GM23338 (cell line): ENCODE measurements around the gene ERVV-1. TPM values are rescaled to one million over a fixed set of nuclear protein-coding genes. Genes with fewer than 3 reads are reported as not detected.

Experiments used
- ATAC-seq: fragments of 200-7000 bp; cut with Tn5 transposase; 3 replicates; pipeline ENCODE4 v1.9.1; 2020
- DNase-seq: peaks from one replicate; pipeline ENCODE4 v3.0.0-alpha.2; 2015; ENCODE audit warnings: low spot score
- H2AFZ ChIP-seq: fragments of 200-600 bp; sonication (generic); 2 replicates; pipeline ENCODE4 v1.8.0; 2016; ENCODE audit warnings: antibody characterized with exemption, mild to moderate bottlenecking, moderate library complexity
- H3F3A ChIP-seq: fragments of 200-600 bp; sonication (generic); replicated peaks from 2 replicates; pipeline ENCODE4 v1.8.0; 2017; ENCODE audit warnings: antibody characterized with exemption, mixed run types, low read depth
- H3K27ac ChIP-seq: fragments of 200-600 bp; sonication (generic); 2 replicates; pipeline ENCODE4 v1.6.1; 2016; ENCODE audit warnings: low read depth
- H3K27me3 ChIP-seq: fragments of 200-600 bp; sonication (generic); 2 replicates; pipeline ENCODE4 v1.8.0; 2016; ENCODE audit warnings: mild to moderate bottlenecking, mixed run types, moderate library complexity; ENCODE audit not compliant: insufficient read depth
- H3K36me3 ChIP-seq: fragments of 200-600 bp; sonication (generic); 2 replicates; pipeline ENCODE4 v1.8.0; 2016; ENCODE audit warnings: mild to moderate bottlenecking; ENCODE audit not compliant: insufficient read depth
- H3K4me1 ChIP-seq: fragments of 200-600 bp; sonication (generic); 2 replicates; pipeline ENCODE4 v1.8.0; 2016; ENCODE audit warnings: mild to moderate bottlenecking, moderate library complexity; ENCODE audit not compliant: insufficient read depth
- H3K4me2 ChIP-seq: fragments of 200-600 bp; sonication (generic); 2 replicates; pipeline ENCODE4 v1.7.1; 2017; ENCODE audit warnings: mixed run types
- H3K4me3 ChIP-seq: fragments of 200-600 bp; sonication (generic); 2 replicates; pipeline ENCODE4 v1.6.1; 2016; ENCODE audit warnings: mixed run types
- H3K79me2 ChIP-seq: fragments of 200-600 bp; sonication (generic); replicated peaks from 2 replicates; pipeline ENCODE4 v1.8.0; 2017; ENCODE audit warnings: mild to moderate bottlenecking; ENCODE audit not compliant: insufficient read depth
- H3K9me2 ChIP-seq: fragments of 200-600 bp; sonication (generic); 2 replicates; pipeline ENCODE4 v1.8.0; 2017; ENCODE audit not compliant: insufficient read depth
- H4K20me1 ChIP-seq: fragments of 200-600 bp; sonication (generic); replicated peaks from 2 replicates; pipeline ENCODE4 v1.8.0; 2017; ENCODE audit warnings: mild to moderate bottlenecking; ENCODE audit not compliant: insufficient read depth
- H3K27ac Mint-ChIP-seq: 2 replicates; pipeline ENCODE4 v1.8.0; 2020; ENCODE audit warnings: inconsistent platforms, mild to moderate bottlenecking, moderate library complexity, mixed read lengths
- H3K27me3 Mint-ChIP-seq: 3 replicates; pipeline ENCODE4 v1.8.0; 2022; ENCODE audit warnings: low read depth, mild to moderate bottlenecking, moderate library complexity, mixed read lengths, inconsistent platforms; ENCODE audit not compliant: insufficient read depth, poor library complexity
- H3K36me3 Mint-ChIP-seq: 3 replicates; pipeline ENCODE4 v1.8.0; 2021; ENCODE audit warnings: low read depth, mild to moderate bottlenecking, inconsistent platforms, moderate library complexity, mixed read lengths
- H3K4me1 Mint-ChIP-seq: 3 replicates; pipeline ENCODE4 v1.8.0; 2020; ENCODE audit warnings: mild to moderate bottlenecking, inconsistent platforms, mixed read lengths
- H3K4me3 Mint-ChIP-seq: 3 replicates; pipeline ENCODE4 v1.8.0; 2021; ENCODE audit warnings: moderate library complexity, mild to moderate bottlenecking, inconsistent platforms, mixed read lengths
- H3K9me3 Mint-ChIP-seq: 3 replicates; pipeline ENCODE4 v1.8.0; 2020; ENCODE audit warnings: moderate library complexity, mild to moderate bottlenecking, inconsistent platforms, mixed read lengths
- CREB1 ChIP-seq: fragments of 250-450 bp; sonication (Bioruptor Pico); IDR thresholded peaks from 2 replicates; pipeline ENCODE4 v1.5.0; 2020; ENCODE audit warnings: low read depth, mild to moderate bottlenecking, moderate library complexity
- CTCF ChIP-seq, 2 experiments: fragments of 200-600 bp in 1 of 2; sonication (generic) in 1 of 2; conservative IDR thresholded peaks; 2 replicates each; pipeline versions ENCODE4 v1.5.1 to v1.6.1; 2016 to 2017; ENCODE audit warnings: antibody characterized with exemption in 2 of 2, low read depth in 2 of 2, mild to moderate bottlenecking in 2 of 2, moderate library complexity in 1 of 2
- EZH2 ChIP-seq: fragments of 200-600 bp; sonication (generic); IDR thresholded peaks from one replicate; pipeline ENCODE4 v1.8.0; 2017; ENCODE audit warnings: antibody characterized with exemption, mild to moderate bottlenecking, low read depth; ENCODE audit not compliant: unreplicated experiment
- EZH2phosphoT487 ChIP-seq: fragments of 200-600 bp; sonication (generic); IDR thresholded peaks from one replicate; pipeline ENCODE4 v1.8.1; 2018; ENCODE audit warnings: antibody characterized with exemption; ENCODE audit not compliant: unreplicated experiment
- JUNB ChIP-seq: IDR thresholded peaks from one replicate; pipeline ENCODE4 v1.6.1; 2016; ENCODE audit warnings: antibody characterized with exemption; ENCODE audit not compliant: unreplicated experiment
- NANOG ChIP-seq: IDR thresholded peaks from 2 replicates; pipeline ENCODE4 v1.6.1; 2016; ENCODE audit warnings: antibody characterized with exemption, borderline replicate concordance
- POLR2AphosphoS5 ChIP-seq: IDR thresholded peaks from 2 replicates; pipeline ENCODE4 v1.6.1; 2016; ENCODE audit warnings: antibody characterized with exemption, low read depth
- REST ChIP-seq: IDR thresholded peaks from one replicate; pipeline ENCODE4 v1.6.1; 2018; ENCODE audit warnings: antibody characterized with exemption; ENCODE audit not compliant: unreplicated experiment
- STAT1 ChIP-seq: IDR thresholded peaks from one replicate; pipeline ENCODE4 v1.6.1; 2016; ENCODE audit warnings: antibody characterized with exemption; ENCODE audit not compliant: unreplicated experiment
- ZNF114 ChIP-seq: fragments of 250-450 bp; sonication (Bioruptor Pico); IDR thresholded peaks from 2 replicates; pipeline ENCODE4 v1.5.0; 2020; ENCODE audit warnings: mild to moderate bottlenecking, moderate library complexity
- ZNF331 ChIP-seq: fragments of 250-450 bp; sonication (Bioruptor Pico); IDR thresholded peaks from 2 replicates; pipeline ENCODE4 v1.5.0; 2020; ENCODE audit warnings: low read depth, mild to moderate bottlenecking, moderate library complexity
- ZNF462 ChIP-seq: fragments of 250-450 bp; sonication (Bioruptor Pico); IDR thresholded peaks from 2 replicates; pipeline ENCODE4 v1.5.0; 2020; ENCODE audit warnings: mild to moderate bottlenecking, moderate library complexity
- polyA plus RNA-seq: library from polyadenylated mRNA; unstranded; fragments of >200 nt; fragmentation: Nextera tagmentation; extraction: Ambion mirVana; gene quantifications from 2 replicates; pipeline ENCODE4 v1.2.1, GENCODE V29; 2016
- total RNA-seq: library from RNA; depleted of rRNA; stranded (reverse); fragments of >200 nt; shearing (Covaris generic); gene quantifications from 2 replicates; pipeline ENCODE4 v1.2.3, GENCODE V29; 2014

The ERVV-1 gene
- total and polyA plus RNA-seq, 2 experiments from 2014 or later, result 0.21 to 0.23 TPM

- Histone ChIP-seq H3K4me3 (no peak overlapping the region), H3K27me3 (no peaks in the 10 kb centered on the region), H2AFZ (no peak overlapping the region), H3K27ac (no peak overlapping the region), H3K36me3 (no peaks in the 10 kb centered on the region), H3K9me2 (no peaks in the 10 kb centered on the region), H3F3A (no peaks in the 10 kb centered on the region), H3K4me2 (no peak overlapping the region), H3K4me1 (no peaks in the 10 kb centered on the region), H4K20me1 (no peaks in the 10 kb centered on the region), H3K79me2 (no peaks in the 10 kb centered on the region)
- ATAC-seq (no peak), DNase-seq (no peak)
- TF ChIP-seq REST (no peak), ZNF331 (CRISPR knock-in tag) (no peak), EZH2 (no peak), EZH2phosphoT487 (no peak), NANOG (no peak), ZNF462 (no peak), POLR2AphosphoS5 (no peak), CTCF (conservative IDR thresholded peaks at IDR 0.05; ENCODE audit: low read depth in 2 of 2) (no peak), CREB1 (CRISPR knock-in tag) (no peak), ZNF114 (CRISPR knock-in tag) (no peak), STAT1 (no peak), JUNB (no peak)
- peaks cover 6% of the 10 kb centered on the region for H3K4me1 Mint-ChIP-seq
- no peak overlapping the region for H3K27ac Mint-ChIP-seq
- no peaks in the 10 kb centered on the region; the same call in 2 of the 3 replicates for H3K36me3 Mint-ChIP-seq
- no peak overlapping the region for H3K4me3 Mint-ChIP-seq
- H3K9me3 Mint-ChIP-seq, result no peaks in the 10 kb centered on the region; the same call in 2 of the 3 replicates
- peaks cover 15% of the 10 kb centered on the region for H3K27me3 Mint-ChIP-seq
Measured at GRCh38 chr19:53007606-53008005, 6.1 kb upstream of the ERVV-1 start.
